Hematopoietic multipotent progenitor cell treated with erythropoietin and hydrocortisone succinate and interleukin-3 and kit ligand, for 4 days (in vitro differentiated cells): ENCODE results near the gene TFDP2.
"Not testable (repeated sequence)": the region's sequence is repeated elsewhere in the genome, so short reads cannot be mapped to it uniquely, and the experiment has no call there.

ENCODE experiments used
- DNase-seq: peaks from one replicate; pipeline ENCODE4 v3.0.0-alpha.2; 2015

Gene TFDP2, protein sequence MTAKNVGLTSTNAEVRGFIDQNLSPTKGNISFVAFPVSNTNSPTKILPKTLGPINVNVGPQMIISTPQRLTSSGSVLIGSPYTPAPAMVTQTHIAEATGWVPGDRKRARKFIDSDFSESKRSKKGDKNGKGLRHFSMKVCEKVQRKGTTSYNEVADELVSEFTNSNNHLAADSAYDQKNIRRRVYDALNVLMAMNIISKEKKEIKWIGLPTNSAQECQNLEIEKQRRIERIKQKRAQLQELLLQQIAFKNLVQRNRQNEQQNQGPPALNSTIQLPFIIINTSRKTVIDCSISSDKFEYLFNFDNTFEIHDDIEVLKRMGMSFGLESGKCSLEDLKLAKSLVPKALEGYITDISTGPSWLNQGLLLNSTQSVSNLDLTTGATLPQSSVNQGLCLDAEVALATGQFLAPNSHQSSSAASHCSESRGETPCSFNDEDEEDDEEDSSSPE

DNA sequence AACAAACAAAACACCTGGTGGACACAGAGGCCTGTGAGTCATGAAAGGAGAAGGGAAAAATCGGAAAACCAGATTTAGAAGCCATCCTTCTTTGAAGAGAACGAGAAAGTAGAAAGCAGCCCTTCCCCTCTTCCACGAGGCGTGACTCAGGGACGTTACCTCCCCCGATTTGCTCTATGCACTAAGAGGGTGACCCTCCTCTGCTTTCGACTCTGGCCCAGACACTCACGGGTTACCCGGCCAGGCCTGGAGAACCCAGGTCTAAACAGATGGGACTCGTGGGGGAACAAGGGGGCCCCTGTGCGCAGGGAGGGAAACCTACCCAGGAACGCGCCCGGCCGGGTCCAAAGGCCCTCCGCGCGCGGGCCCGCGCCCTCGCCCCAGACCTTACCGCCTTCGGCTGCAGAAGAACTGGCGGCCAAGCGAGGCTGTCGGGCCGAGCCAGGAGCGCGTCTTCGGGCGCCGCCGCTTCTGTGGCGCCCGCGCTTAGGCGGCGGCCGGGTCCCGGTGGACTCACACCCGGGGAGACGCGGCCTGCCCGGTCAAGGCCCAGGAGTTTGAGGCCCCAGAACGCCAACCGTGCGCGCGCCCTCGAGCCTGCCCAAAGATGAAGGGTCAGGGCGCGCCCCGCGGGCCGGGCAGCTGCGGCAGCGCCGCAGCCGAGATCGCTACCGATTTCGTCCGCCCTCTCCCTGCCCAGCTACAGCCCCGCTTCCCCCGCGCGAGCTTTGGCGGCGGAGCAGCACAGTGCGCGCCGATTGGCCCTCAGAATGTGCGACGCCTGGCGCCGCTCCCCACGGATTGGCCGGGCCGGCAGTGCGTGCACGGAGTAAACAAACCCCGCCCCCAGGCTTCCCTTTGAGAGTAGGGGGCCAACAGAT, at the start of gene TFDP2:
TFDP2 (minus strand) TSS at position 753 of the 881 bp plus-strand sequence. CDS start 47,795 bp downstream, outside the sequence.
- peak; percentile 95 for DNase-seq

DNA sequence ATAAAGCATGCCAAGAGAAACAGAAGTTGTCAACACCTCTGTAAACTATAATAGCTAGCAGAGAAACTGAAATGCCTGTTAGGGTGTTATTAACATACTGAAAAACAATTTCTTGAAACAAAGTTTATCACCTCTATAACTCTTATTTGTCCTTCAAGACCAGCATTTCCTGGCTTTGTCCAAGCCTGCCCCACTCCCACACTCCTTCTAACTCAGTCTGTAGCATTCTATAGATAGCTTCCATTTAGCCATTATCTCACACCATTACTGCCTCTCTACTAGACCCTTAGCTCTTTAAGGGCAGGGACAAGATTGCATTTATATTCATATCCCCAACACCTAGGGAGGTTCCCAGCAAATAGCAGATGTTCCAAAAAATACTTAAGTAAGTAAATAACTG, 39.5 kb upstream of the TFDP2 start:
- DNase-seq, result no peak

DNA sequence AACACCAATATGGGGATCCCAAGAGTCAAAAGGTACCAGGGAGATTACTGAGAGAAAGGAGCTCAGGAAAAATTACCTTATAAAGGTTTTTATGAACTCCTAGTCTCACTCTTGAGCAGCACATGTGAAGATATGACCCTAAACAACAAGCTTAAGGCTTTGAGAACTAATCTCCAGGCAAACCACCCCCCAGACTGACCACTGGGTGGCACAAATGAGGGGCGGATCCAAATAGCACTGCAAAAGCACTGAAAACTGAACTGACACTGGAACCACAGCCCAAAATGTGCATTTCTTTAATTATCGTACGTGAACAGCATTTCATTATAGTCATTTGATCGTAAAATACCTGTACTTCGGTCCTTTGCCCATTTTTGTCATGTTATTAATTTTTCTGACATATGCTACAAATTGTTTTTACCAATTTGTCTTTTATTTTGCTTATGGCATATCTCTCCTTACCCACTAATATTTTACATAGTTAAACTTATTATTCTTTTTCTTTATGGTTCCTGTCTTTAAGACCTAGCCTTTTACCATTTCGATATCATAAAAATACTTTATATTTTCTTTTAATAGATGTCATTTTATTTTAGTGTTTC, 31.5 kb upstream of the TFDP2 start:
- peak; percentile 80 for DNase-seq

DNA sequence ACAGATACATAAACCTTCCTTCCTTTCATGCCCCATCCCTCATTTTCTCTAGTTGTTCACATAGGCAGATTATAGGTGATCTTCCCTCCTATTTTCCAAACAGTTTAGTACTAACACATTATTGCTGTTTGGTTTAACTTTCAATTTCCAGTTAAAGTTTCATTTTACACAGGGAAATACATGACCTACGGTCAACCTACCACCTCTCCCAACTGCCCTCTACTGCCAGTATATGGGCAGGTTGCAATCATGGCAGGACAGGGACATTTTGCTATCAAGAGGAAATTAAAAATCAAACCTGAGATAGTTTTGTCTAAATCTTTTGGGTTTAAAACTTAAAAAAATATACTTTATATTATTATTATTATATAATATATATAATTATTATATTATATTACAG, 26.1 kb upstream of the TFDP2 start:
- no peak for DNase-seq

DNA sequence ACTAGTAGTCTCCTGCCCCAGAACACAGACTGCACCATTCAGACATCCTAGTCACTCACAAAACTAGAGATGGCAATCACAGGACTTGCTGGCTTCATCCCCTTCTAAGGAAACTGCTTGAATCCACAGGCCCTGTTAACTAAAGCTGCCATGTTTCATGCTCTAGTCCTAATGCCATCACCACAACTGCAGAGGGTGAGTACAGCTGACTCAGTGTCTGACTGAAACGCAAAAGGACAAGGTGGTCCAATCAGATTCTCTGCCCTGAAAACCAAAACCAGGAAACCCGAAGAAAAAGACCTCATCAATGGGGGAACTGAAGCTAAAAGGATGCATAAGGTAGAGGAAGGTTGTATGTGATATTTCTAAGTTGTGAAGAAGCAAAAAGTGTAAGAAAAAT, 25.2 kb upstream of the TFDP2 start:
- no peak for DNase-seq

DNA sequence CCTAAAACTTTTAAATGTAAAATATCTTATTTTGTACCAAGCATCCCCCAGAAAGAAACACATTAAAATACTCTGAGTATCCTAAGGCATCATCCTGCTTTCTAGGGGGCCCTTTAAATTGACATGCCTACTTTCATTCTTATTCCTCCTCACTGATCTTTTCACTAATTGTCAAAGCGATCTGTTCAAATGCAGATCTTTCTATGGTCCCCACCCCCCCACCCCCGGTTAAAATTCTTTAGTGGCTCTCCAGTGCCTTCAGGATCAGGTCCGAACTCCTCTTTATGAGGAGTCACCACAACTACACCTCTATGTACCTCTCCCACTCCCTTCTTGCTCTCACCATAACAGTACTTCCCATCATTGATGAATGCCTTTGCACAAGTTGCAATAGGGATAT, 19.2 kb upstream of the TFDP2 start:
- no peak for DNase-seq

DNA sequence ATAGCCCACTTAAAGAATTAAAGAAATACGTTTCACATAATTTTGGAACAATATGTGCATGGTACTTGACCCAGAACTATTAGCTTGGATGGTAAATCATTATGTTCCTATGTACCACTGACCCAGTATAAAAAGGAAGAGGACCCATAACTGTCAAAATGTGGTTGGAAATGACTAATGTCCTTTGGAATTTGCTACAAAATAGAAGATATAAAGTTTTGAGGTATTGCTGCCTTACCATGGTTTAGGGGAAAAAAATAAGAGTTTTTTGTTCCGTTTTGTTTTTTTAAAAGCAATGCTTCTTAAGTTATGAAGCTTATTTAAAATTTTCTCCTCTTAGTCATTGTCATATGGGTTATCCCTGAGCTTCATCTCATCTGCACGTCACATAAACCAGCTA, 15.8 kb upstream of the TFDP2 start:
- no peak for DNase-seq

DNA sequence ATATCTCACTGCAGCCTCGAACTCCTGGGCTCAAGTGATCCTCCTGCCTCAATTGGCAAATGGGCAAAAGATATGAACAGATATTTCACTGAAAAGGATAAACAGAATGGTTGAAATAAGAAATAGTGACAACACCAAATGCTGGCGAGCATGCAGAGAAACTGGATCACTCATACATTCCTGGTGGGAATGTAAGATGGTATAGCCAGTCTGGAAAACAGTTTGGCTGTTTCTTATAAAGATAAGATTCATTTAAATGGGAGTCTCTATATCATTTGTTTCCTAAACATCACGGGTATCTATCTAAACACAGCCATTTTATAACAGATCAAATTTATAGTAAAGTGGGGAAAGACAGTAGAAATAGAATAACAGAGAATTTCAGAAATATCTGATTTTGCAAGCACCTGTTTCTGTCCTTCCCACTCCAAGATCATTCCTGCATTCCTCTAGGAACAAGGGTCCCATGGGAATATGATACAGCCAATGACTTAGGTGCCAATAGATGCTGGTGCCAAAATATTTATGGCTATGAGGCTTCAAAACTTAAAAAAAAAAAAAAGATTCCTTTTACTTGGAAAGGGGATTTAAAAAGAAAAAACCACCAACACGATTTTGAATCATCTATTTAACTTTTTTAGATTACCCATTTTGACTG, 9.9 kb upstream of the TFDP2 start:
- no peak for DNase-seq

DNA sequence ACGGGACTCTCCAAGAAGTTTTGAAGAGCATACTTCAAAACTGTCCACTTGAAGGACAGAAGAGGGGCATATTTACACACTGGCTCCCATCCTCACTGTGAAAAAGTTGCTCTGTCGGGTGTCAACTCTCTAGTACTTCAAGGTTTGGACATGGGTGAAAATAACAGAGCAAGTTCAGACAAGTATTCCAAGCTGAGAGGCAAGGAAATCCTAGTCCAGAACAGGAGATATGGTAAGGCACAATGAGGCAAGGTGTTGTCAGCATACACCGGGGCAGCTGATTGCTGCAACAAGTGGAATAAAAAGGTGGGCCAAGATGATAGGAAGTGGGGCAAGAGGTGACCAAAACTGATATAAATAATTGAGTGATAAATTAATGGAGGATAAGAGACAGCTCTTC, 4.8 kb upstream of the TFDP2 start:
- DNase-seq, result no peak

DNA sequence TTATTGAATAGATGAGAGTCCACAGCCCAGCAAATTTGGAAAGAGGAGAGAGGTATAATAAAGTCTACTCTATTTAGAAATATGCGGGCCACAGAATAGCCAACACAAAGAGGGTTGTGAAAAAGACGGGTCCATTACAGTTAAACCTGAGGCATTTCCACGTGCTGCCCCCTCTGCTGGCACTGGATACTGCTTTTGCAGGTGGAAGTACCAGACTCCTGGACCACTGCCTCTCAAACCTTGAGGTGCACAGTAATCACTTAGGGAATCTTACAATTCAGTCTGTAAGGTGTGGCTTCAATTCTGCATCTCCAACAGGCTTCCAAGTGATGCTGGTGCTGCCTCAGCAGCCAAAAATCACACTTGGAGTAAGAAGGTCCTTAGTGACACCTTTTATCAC, 3.0 kb upstream of the TFDP2 start:
- DNase-seq, result peak; percentile 29

DNA sequence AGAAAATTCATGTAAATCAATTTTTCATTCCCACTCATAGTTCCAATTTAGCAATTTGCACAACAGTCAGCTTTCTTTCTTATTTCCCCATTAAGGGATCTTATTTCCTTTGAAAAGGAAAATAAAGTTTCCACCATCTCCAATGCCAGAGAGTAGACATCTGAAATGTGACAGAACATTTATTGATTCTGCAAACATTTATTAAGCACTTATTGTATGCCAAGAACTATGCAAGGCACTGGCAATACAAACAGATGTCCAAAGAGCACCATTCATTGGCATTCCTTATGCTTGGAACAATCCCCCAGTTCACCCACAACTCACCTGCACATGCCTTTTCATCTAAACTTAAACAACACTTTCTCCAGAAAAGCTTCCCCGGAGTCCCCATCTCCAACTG, 2.5 kb upstream of the TFDP2 start:
- no peak for DNase-seq

DNA sequence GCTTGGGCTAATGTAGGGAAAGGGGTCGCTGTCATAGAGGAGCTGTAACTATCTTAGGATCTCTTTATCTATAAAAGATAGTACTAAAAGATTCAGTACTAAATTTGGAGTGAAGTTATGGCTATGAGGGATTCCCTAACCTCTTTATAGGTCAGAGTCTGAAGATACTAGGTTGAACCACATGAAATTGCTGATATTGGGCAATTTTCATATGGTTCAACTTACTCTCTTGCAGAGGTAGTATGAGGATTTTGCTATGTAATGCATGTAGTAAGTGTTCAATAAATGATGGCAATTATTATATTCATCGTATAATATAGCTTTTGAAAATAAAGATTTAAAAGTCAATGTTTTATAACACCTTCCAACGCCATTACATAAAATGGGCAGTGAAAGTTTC, 1.9 kb upstream of the TFDP2 start:
- DNase-seq, result no peak

DNA sequence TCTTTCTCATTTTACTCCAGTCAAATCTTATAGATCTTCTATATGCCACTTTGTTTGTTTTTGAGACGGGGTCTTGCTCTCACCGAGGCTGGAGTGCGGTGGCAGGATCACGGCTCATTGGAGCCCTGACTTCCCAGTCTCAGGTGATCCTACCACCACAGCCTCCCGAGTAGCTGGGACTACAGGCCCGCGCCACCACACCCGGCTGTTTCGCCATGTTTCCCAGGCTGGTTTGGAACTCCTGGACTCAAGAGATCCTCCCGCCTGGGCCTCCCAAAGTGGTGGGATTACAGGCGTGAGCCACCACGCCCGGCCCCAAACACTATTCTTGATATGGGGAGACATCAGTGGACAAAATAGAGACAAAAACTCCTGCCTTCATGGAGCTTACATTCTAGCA, 927 bp upstream of the TFDP2 start:
- DNase-seq, result no peak

DNA sequence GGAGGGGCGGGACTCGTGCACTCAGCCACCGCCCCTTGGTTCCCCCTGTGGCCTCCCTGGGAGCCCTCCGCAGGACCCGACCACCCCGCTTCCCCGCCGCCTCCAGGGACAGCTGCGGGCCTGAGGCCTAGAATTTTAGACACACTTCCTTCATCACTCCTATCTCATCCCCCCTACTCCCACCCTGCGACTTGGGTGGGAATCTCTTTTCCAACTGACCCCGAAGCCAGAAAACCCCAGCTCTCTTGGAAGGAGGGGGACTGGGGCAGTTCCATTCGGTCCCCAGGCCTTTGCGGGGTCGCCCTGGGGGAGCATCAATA, 289 bp upstream of the TFDP2 start:
- no peak for DNase-seq

DNA sequence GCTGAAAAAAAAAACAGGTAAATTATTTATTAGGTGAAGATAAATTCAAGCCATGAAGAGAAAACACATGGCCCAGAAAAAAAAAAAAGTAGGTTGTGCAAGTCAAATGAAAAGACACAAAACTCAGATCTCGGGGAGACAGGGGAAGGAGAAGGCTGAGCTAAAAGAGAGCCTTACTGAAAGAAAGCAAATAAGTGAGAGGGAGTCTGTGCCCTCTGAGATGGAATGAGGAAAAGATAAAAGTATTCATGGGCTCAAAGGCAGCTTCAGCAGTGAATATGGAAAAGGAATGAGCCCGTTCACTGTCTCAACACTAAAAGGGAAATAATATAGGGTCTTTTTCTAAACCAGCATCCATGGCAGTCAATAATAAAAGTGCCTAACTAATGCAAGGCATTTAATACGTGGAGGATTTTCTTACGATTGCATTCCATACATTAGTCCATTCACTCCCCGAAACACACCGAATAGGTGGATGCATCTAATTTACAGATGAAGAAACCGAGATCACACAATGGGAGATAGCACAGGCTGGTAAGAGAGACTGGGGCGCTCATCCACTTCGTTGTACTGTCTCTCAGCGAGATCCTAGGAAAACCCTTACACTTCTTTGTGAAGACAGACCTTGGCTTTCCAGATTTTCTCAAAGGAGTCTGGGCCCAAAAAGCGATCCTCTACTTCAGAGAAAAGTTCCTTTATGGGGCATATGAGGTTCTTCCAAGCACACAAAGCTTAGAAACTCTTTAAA, 1.1 kb downstream of the TFDP2 start:
- DNase-seq, result peak; percentile 31

DNA sequence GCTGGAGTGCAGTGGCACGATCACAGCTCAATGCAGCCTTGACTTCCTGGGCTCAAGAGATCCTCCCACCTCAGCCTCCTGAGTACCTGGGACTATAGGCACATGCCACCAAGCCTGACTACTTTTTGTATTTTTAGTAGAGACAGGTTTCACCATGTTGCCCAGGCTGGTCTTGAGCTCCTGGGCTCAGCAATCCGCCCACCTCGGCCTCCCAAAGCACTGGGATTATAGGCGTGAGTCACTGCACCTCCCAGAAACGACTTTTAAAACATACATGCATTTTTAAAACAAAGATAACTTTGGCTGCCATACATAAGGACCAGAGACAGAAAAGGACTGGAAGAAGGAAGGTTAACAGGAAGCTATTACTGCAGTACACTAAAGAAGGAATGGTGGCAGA, 4.8 kb downstream of the TFDP2 start:
- not testable (repeated sequence) for DNase-seq

DNA sequence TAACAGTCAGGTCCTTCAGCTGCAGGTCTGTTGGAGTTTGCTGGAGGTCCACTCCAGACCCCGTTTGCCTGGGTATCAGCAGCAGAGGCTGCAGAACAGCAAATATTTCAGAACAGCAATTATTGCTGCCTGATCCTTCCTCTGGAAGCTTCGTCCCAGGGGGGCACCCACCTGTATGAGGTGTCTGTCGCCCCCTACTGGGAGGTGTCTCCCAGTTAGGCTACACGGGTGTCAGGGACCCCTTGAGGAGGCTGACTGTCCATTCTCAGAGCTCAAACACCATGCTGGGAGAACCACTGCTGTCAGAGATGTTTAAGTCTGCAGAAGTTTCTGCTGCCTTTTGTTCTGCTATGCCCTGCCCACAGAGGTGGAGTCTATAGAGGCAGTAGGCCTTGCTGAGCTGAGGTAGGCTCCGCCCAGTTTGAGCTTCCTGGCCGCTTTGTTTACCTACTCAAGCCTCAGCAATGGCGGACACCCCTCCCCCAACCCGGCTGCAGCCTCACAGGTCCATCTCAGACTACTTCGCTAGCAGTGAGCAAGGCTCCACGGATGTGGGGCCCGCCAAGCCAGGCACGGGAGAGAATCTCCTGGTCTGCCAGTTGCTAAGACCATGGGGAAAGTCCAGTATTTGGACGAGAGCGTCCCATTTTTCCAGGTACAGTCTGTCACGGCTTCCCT, 8.6 kb downstream of the TFDP2 start:
- not testable (repeated sequence) for DNase-seq

DNA sequence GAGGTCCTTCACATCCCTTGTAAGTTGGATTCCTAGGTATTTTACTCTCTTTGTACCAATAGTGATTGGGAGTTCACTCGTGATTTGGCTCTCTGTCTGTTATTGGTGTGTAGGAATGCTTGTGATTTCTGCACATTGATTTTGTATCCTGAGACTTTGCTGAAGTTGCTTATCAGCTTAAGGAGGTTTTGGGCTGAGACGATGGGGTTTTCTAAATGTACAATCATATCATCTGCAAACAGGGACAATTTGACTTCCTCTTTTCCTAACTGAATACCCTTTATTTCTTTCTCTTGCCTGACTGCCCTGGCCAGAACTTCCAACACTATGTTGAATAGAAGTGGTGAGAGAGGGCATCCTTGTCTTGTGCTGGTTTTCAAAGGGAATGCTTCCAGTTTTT, 12.3 kb downstream of the TFDP2 start:
- not testable (repeated sequence) for DNase-seq

DNA sequence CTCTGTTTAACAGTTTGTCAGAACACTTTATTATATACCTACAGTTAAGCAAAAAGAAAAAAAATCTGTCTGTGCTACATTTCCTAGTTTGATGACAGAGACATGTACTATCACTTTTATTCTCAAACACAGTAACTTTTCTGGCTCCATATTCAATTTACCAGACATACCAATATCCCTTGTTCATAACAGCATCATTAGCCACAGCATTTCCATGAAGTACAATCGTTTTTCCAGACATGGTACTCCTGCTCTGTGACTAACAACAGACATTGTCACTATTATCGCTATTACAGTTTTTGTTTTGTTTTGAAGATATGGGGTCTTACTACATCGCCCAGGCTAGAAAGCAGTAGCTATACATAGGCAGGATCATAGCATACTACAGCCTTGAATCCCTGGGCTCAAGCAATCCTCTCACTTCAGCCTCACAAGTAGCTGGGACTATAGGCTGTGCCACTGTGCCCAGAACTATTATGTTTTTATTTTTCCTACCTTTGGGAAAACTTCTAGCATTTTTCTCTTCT, 14.5 kb downstream of the TFDP2 start:
- DNase-seq, result no peak

DNA sequence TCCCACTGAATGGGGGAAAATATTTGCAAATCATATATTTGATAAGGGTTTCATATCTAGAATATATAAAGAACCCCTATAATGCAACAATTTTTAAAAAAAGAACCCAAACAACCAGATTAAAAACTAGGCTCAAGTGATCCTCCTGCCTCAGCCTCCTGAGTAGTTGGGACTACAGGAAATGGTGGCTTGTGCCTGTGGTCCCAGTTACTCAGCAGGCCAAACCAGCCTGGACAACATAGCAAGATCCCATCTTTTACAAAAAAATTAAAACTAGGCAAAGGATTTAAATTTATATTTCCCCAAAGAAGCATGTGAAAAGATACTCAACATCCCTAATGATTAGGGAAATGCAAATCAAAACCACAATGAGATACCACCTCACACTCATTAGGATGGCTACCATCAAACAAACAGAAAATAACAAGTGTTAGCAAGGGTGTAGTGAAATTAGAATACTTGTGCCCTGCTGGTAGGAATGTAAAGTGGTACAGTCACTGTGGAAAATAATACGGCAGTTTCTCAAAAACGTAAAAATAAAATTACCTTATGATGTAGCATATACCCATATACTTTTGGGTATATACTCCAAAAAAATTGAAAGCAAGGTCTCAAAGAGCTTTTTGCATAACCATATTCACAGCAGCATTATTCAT, 19.7 kb downstream of the TFDP2 start:
- DNase-seq, result no peak
